Neural cell (in vitro differentiated cells): Measurements from ENCODE around the gene GIMAP4. TPM values are rescaled to one million over a fixed set of nuclear protein-coding genes. Genes with fewer than 3 reads are reported as not detected.

ENCODE experiments used
- H2AFZ ChIP-seq: fragments of 200-600, 300-800 bp; sonication (generic), shearing (Covaris generic); 2 replicates; pipeline ENCODE4 v1.6.0; 2014; ENCODE audit warnings: low read depth, mild to moderate bottlenecking, antibody characterized with exemption, low read length, moderate library complexity
- H3F3A ChIP-seq: fragments of 200-600 bp; shearing (Covaris generic); 2 replicates; pipeline ENCODE4 v1.6.1; 2016; ENCODE audit warnings: mild to moderate bottlenecking, moderate library complexity, mixed read lengths, antibody characterized with exemption, low read length; ENCODE audit not compliant: insufficient read depth, poor library complexity, severe bottlenecking
- H3K27ac ChIP-seq: fragments of 200-600, 300-800 bp; sonication (generic), shearing (Covaris generic); 2 replicates; pipeline ENCODE4 v1.5.1; 2014; ENCODE audit warnings: mild to moderate bottlenecking, low read length, moderate library complexity
- H3K27me3 ChIP-seq: fragments of 300-800, 200-600 bp; sonication (generic), shearing (Covaris generic); 2 replicates; pipeline ENCODE4 v1.6.0; 2014; ENCODE audit warnings: mild to moderate bottlenecking, low read depth, low read length, moderate library complexity; ENCODE audit not compliant: insufficient read depth
- H3K36me3 ChIP-seq: fragments of 300-800, 200-600 bp; sonication (generic), shearing (Covaris generic); 2 replicates; pipeline ENCODE4 v1.5.1; 2014; ENCODE audit warnings: mild to moderate bottlenecking, antibody characterized with exemption, low read length, moderate library complexity; ENCODE audit not compliant: insufficient read depth
- H3K4me2 ChIP-seq: fragments of 300-800, 200-600 bp; sonication (generic), shearing (Covaris generic); 2 replicates; pipeline ENCODE4 v1.6.0; 2014; ENCODE audit warnings: mild to moderate bottlenecking, low read length
- H3K4me3 ChIP-seq: fragments of 300-800, 200-600 bp; sonication (generic), shearing (Covaris generic); 2 replicates; pipeline ENCODE4 v1.5.1; 2014; ENCODE audit warnings: mild to moderate bottlenecking, low read length, moderate library complexity
- H3K79me2 ChIP-seq: fragments of 200-600 bp; shearing (Covaris generic); replicated peaks from 2 replicates; pipeline ENCODE4 v1.6.0; 2014; ENCODE audit warnings: mild to moderate bottlenecking, low read length, moderate library complexity; ENCODE audit not compliant: insufficient read depth
- H3K9ac ChIP-seq: fragments of 300-800, 200-600 bp; sonication (generic), shearing (Covaris generic); 2 replicates; pipeline ENCODE4 v1.6.1; 2016; ENCODE audit warnings: mild to moderate bottlenecking, low read length, mixed read lengths
- H3K9me2 ChIP-seq: fragments of 200-600 bp; shearing (Covaris generic); 2 replicates; pipeline ENCODE4 v1.6.1; 2016; ENCODE audit warnings: mild to moderate bottlenecking, low read length, mixed read lengths; ENCODE audit not compliant: insufficient read depth
- H3K9me3 ChIP-seq: fragments of 200-600, 300-800 bp; sonication (generic), shearing (Covaris generic); 2 replicates; pipeline ENCODE4 v1.6.1; 2016; ENCODE audit warnings: mild to moderate bottlenecking, mixed run types, low read length, moderate library complexity, mixed read lengths
- H4K20me1 ChIP-seq: fragments of 200-600 bp; shearing (Covaris generic); 2 replicates; pipeline ENCODE4 v1.6.1; 2016; ENCODE audit warnings: mild to moderate bottlenecking, mixed run types; ENCODE audit not compliant: insufficient read depth
- CTCF ChIP-seq: fragments of 450-650 bp; IDR thresholded peaks from 2 replicates; pipeline ENCODE4 v1.5.1; 2014; ENCODE audit warnings: antibody characterized with exemption, mild to moderate bottlenecking, moderate library complexity; ENCODE audit not compliant: poor library complexity, severe bottlenecking
- EP300 ChIP-seq: fragments of 450-650 bp; conservative IDR thresholded peaks from 2 replicates; pipeline ENCODE4 v1.6.1; 2014; ENCODE audit warnings: antibody characterized with exemption, mild to moderate bottlenecking, moderate library complexity; ENCODE audit not compliant: poor library complexity, severe bottlenecking
- EZH2 ChIP-seq: fragments of 200-600, 300-800 bp; shearing (Covaris generic), sonication (generic); IDR thresholded peaks from 2 replicates; pipeline ENCODE4 v1.6.1; 2014; ENCODE audit warnings: antibody characterized with exemption, low read length, borderline replicate concordance, mild to moderate bottlenecking; ENCODE audit not compliant: insufficient read depth, poor library complexity, severe bottlenecking
- MXI1 ChIP-seq: fragments of 450-650 bp; conservative IDR thresholded peaks from 2 replicates; pipeline ENCODE4 v1.6.1; 2014; ENCODE audit warnings: antibody characterized with exemption, mild to moderate bottlenecking; ENCODE audit not compliant: poor library complexity, severe bottlenecking
- POLR2AphosphoS5 ChIP-seq: IDR thresholded peaks from 2 replicates; pipeline ENCODE4 v1.6.1; 2012
- RAD21 ChIP-seq: fragments of 450-650 bp; conservative IDR thresholded peaks from 2 replicates; pipeline ENCODE4 v1.6.1; 2014; ENCODE audit warnings: antibody characterized with exemption, mild to moderate bottlenecking, moderate library complexity
- REST ChIP-seq: IDR thresholded peaks from 2 replicates; pipeline ENCODE4 v1.6.1; 2012; ENCODE audit warnings: borderline replicate concordance
- SMC3 ChIP-seq: fragments of 450-650 bp; conservative IDR thresholded peaks from 2 replicates; pipeline ENCODE4 v1.6.1; 2014; ENCODE audit warnings: antibody characterized with exemption, mild to moderate bottlenecking, moderate library complexity; ENCODE audit not compliant: poor library complexity
- TAF1 ChIP-seq: IDR thresholded peaks from 2 replicates; pipeline ENCODE4 v1.6.1; 2012; ENCODE audit warnings: low read depth
- polyA plus RNA-seq: library from polyadenylated mRNA; depleted of rRNA; stranded (reverse); fragments of >200 nt; gene quantifications from 2 replicates; pipeline ENCODE4 v1.2.3, GENCODE V29; 2014

The GIMAP4 gene
- polyA plus RNA-seq, 1 donor from 2014 or later: not detected

GRCh38 chr7:150580638-150581394 lies 13.6 kb downstream of the GIMAP4 start:
- Histone ChIP-seq H3K9ac (no peak overlapping the region), H3K27ac (no peak overlapping the region), H3K9me3 (no peaks in the 10 kb centered on the region), H3K9me2 (no peaks in the 10 kb centered on the region), H3K4me3 (no peak overlapping the region), H4K20me1 (no peaks in the 10 kb centered on the region), H3K27me3 (no peaks in the 10 kb centered on the region), H3K36me3 (no peaks in the 10 kb centered on the region), H2AFZ (no peak overlapping the region), H3F3A (no peaks in the 10 kb centered on the region), H3K4me2 (no peak overlapping the region), H3K79me2 (no peaks in the 10 kb centered on the region)
- no peak for TF ChIP-seq POLR2AphosphoS5
- no peak for TF ChIP-seq SMC3
- TF ChIP-seq EP300: no peak
- TF ChIP-seq REST: no peak
- no peak for TF ChIP-seq CTCF

GRCh38 chr7:150585199-150585598 lies 18.0 kb downstream of the GIMAP4 start:
- H3K9me2 ChIP-seq: no peaks in the 10 kb centered on the region
- H3K9me3 ChIP-seq: no peaks in the 10 kb centered on the region
- no peak overlapping the region for H2AFZ ChIP-seq
- H4K20me1 ChIP-seq: no peaks in the 10 kb centered on the region
- H3K79me2 ChIP-seq: no peaks in the 10 kb centered on the region
- no peak overlapping the region for H3K4me3 ChIP-seq
- H3K9ac ChIP-seq: no peak overlapping the region
- H3F3A ChIP-seq: no peaks in the 10 kb centered on the region
- no peak overlapping the region for H3K27ac ChIP-seq
- H3K4me2 ChIP-seq: no peak overlapping the region
- H3K27me3 ChIP-seq: no peaks in the 10 kb centered on the region
- no peaks in the 10 kb centered on the region for H3K36me3 ChIP-seq
- TF ChIP-seq EZH2: no peak
- no peak for TF ChIP-seq POLR2AphosphoS5
- no peak for TF ChIP-seq CTCF
- TF ChIP-seq MXI1: no peak
- no peak for TF ChIP-seq REST
- no peak for TF ChIP-seq EP300
- TF ChIP-seq TAF1: no peak
- TF ChIP-seq RAD21: no peak
- no peak for TF ChIP-seq SMC3
